Measurements from ENCODE around the gene C15orf61.

- no peak for TF ChIP-seq CTCF (IDR thresholded peaks at IDR 0.05)
- TF ChIP-seq REST (IDR thresholded peaks at IDR 0.05; ENCODE audit: insufficient read depth in 1 of 2, low read depth in 2 of 2, low read length in 1 of 2) = no peak
- TF ChIP-seq POLR2AphosphoS5 (IDR thresholded peaks at IDR 0.05; ENCODE audit: low read depth, low read length) = no peak
- no peak for TF ChIP-seq TCF7L2 (IDR thresholded peaks at IDR 0.05; ENCODE audit: low read depth, low read length)
- TF ChIP-seq SIN3A (IDR thresholded peaks at IDR 0.05; ENCODE audit: borderline replicate concordance, insufficient read depth, low read depth, low read length) = no peak
Observed at GRCh38 chr15:67564021-67564967, 43.4 kb downstream of the C15orf61 start.

Measured in Panc1 (cell line).